Measurements from ENCODE around the gene TFB2M. TPM values are rescaled to one million over a fixed set of nuclear protein-coding genes. Genes with fewer than 3 reads are reported as not detected.

The TFB2M gene
- total and polyA plus RNA-seq, 9 donors = 7.1 to 9.8 (median 9.0) TPM

DNA sequence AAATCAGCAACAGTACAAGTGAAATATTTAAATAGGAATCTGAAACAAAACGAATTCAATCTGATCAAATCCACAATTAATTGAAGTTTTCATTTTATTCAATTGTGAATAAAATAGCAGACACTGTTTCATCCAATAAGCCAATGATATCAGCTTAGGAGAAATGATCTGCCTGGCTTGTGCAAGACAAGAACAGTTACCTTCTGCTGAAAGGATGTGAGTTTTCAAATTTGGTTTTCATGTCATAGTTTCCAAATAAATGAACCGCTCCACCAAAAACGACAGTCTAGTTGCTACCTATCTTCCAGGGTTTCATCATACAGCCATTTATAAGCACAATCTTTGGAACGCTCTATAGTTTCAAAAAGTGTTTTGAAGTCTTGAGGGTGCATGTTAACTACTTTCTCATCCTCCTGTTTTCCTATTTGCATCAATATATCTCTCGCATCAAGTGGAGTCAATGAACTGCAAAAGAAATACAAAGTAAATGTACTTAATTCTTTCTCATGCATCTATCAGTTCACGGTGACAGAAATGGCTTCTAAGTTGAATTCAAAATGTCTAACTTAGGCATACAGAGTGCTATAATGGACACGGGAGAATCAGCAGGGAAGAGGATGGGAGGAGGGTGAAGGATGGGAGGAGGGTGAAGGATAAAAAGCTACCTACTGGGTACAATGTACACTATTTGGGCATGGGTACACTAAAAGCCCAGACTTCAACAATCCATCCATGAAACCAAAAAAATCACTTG lies 25.1 kb downstream of the TFB2M start:
- 84 to 87% (median 84%) methylated on average over 7 of the region's 7 CpGs for WGBS, 3 donors

GRCh38 chr1:246537887-246538286 lies 28.2 kb downstream of the TFB2M start:
- Histone ChIP-seq H3K36me3 (no peaks in the 10 kb centered on the region), H3K4me3 (no peak overlapping the region), H3K9me3 (no peaks in the 10 kb centered on the region), H3K27me3 (no peaks in the 10 kb centered on the region), H3K27ac (no peak overlapping the region), H3K4me1 (ENCODE audit: insufficient read depth) (no peaks in the 10 kb centered on the region)
- 91 to 97% (median 91%) methylated on average over 3 of the region's 3 CpGs for WGBS, 3 donors
- DNase-seq = no peak
- intact Hi-C loops (cut with DNase I) = no loop called here
- TF ChIP-seq POLR2A (IDR thresholded peaks at IDR 0.05) (no peak), CTCF (IDR thresholded peaks at IDR 0.05) (no peak), EP300 (IDR thresholded peaks at IDR 0.05) (no peak)

More for the DNA sequence above, 25.1 kb downstream of the TFB2M start:
- H3K4me3 ChIP-seq = no peak overlapping the region
- H3K36me3 ChIP-seq = no peaks in the 10 kb centered on the region
- intact Hi-C loops (cut with DNase I) = no loop called here
- H3K27ac ChIP-seq = no peak overlapping the region
- H3K4me1 ChIP-seq (ENCODE audit: insufficient read depth) = no peaks in the 10 kb centered on the region
- no peaks in the 10 kb centered on the region for H3K9me3 ChIP-seq
- TF ChIP-seq EP300 (IDR thresholded peaks at IDR 0.05) (no peak), CTCF (IDR thresholded peaks at IDR 0.05) (no peak), POLR2A (IDR thresholded peaks at IDR 0.05) (no peak)
- DNase-seq = no peak
- H3K27me3 ChIP-seq = no peaks in the 10 kb centered on the region

DNA sequence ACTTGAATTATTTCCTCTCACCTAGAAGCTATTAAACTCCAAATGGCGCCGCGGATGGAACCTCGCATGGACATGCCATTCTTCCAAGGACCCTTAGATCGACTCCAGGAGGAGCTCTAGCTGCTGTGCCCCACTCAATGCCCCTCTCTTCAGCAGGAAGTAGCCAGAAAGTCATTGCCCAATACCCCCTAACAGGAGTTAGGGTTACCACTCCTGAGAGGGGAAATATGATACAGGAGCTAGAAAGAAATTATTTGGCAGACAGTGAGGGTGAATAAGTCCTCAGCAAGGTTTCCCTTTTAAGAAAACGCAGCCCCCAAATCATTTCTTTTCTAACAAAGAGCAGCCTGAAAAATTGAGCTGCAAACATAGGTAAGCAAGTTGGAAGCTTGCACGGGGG lies 28.6 kb downstream of the TFB2M start:
- 76 to 80% (median 80%) methylated on average over 7 of the region's 7 CpGs for WGBS, 3 donors
- intact Hi-C loops (cut with DNase I) = no loop called here

DNA sequence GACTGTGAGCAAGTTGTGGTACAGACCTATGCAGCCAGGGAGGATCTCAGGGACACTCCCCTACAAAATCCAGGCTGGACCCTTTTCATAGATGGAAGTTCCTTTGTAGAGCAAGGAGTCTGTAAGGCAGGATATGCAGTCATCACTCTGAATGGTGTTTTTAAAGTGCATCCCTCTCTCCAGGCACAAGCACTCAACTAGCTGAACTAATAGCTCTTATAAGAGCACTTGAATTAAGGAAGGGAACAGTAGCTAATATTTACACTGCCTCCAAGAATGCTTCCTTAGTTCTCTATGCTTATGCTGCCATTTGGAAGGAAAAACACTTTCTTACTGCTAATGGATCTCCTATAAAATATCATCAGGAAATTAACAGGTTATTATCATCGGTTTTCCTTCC lies 31.9 kb downstream of the TFB2M start:
- peaks cover 0 to 5% of the 10 kb centered on the region in 2 donors for H3K9me3 ChIP-seq
- no peak for TF ChIP-seq CTCF (IDR thresholded peaks at IDR 0.05)
- no peak for TF ChIP-seq POLR2A (IDR thresholded peaks at IDR 0.05)
- no peak for TF ChIP-seq EP300 (IDR thresholded peaks at IDR 0.05)
- no peaks in the 10 kb centered on the region for H3K36me3 ChIP-seq
- no peak for DNase-seq
- no peak overlapping the region for H3K4me3 ChIP-seq
- WGBS, 3 donors = 59 to 92% (median 73%) methylated on average over 1 of the region's 1 CpG
- H3K27ac ChIP-seq = no peak overlapping the region
- intact Hi-C loops (cut with DNase I) = no loop called here
- no peaks in the 10 kb centered on the region for H3K27me3 ChIP-seq
- no peaks in the 10 kb centered on the region for H3K4me1 ChIP-seq (ENCODE audit: insufficient read depth)

More for the DNA sequence above, 28.6 kb downstream of the TFB2M start:
- Histone ChIP-seq H3K27ac (no peak overlapping the region), H3K36me3 (no peaks in the 10 kb centered on the region), H3K4me3 (no peak overlapping the region), H3K9me3 (no peaks in the 10 kb centered on the region), H3K27me3 (no peaks in the 10 kb centered on the region), H3K4me1 (ENCODE audit: insufficient read depth) (no peaks in the 10 kb centered on the region)
- DNase-seq = no peak
- TF ChIP-seq CTCF (IDR thresholded peaks at IDR 0.05) = no peak
- TF ChIP-seq POLR2A (IDR thresholded peaks at IDR 0.05) = no peak
- no peak for TF ChIP-seq EP300 (IDR thresholded peaks at IDR 0.05)
